K562 treated with DMSO at 1 percent for 48 hours (cell line): Measurements from ENCODE around the gene HMOX2. TPM values are rescaled to one million over a fixed set of nuclear protein-coding genes. Genes with fewer than 3 reads are reported as not detected.

Experiments
- total RNA-seq: library from RNA; unstranded; fragments of 300-600 nt; gene quantifications from 2 replicates; pipeline ENCODE4 v1.2.3, GENCODE V29; 2022; ENCODE audit warnings: low replicate concordance; ENCODE audit errors: extremely low read depth

HMOX2 gene, protein sequence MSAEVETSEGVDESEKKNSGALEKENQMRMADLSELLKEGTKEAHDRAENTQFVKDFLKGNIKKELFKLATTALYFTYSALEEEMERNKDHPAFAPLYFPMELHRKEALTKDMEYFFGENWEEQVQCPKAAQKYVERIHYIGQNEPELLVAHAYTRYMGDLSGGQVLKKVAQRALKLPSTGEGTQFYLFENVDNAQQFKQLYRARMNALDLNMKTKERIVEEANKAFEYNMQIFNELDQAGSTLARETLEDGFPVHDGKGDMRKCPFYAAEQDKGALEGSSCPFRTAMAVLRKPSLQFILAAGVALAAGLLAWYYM
- not detected in 2 replicates for total RNA-seq

DNA sequence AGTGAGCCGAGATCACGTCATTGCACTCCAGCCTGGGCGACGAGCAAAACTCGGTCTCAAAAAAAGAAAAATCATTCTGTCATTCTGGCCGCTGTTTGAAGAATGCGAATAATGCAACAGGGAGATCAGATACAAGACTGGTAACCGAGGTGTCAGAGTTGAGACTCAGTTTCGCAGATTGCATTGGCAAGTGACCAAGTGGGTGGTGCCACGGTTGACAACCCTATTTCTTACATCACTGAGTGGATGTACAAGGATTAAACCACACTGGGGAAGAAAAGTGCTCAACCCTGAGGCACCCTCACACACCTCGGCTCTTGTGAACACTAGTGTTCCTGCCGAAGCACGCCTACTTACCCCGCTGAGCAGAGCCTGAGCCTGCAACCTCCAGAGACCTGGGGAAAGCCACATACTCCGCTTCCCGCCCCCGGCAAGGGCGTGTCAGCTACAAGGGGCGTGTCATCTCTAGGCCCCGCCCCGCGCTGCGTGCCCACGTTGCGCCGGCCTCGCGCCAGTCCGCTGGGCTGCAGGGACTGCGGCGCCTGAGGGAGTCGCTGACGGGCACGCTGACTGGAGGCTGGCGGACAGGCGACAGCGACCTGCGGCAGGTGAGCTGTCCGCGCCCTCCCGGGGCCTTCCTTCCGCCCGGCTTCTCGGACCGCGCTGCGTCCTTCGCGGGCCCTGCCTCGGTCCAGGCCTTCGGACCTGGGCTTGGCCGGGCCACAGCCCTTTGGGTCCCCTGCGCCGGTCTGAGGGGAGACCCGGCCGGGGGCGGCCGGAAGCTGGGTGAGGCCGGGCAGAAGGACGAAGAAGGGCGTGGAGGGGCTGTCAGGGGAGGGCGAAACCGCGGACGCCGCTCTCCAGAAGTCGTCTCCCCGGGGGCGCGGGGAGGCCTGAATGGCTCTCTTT is at the start of gene HMOX2:
Gene HMOX2, plus strand, starts transcription at position 519 of the 909 bp plus-strand sequence. CDS start 29,127 bp downstream, outside the sequence.

DNA sequence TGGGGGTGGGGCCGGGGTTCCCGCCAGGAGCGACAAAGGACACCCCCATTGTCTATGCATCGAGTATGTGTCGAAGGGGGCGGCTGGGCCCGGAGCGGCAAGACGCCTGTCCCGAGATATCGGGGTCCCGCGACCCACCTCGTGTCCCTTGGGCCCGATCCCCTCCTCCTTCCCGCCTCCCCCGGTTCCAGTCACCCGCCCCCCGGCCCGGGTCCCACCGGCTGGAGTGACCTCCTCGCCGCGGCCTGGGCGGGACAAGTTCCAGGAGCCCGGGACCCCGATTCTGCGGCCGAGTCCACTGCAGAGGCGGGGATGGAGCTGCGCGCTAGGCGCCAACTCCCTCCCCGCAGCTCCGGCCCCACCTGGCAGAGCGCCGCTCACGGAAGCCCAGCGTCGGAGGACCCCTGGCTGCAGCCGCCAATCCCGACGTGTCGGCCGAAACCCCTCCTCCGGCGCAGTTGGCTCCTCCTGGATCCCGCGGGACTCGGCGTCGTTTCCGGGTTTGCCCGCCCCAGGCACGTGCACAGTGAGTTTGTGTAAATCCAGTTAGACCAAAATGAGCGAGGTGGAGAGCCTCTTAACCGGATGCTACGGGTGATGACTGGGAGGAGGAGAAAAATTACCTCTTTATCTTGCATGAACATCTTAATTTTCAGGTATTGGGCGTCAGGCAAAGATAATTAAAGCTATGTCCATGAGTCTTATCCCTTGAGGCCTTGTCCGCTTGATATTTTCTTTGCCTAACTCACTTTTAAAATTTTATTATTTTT is 1.8 kb upstream of the HMOX2 start, which contains the start of gene NMRAL1:
Gene NMRAL1, minus strand, starts transcription at position 434 of the 770 bp plus-strand sequence. CDS start 493 bp downstream, outside the sequence.

DNA sequence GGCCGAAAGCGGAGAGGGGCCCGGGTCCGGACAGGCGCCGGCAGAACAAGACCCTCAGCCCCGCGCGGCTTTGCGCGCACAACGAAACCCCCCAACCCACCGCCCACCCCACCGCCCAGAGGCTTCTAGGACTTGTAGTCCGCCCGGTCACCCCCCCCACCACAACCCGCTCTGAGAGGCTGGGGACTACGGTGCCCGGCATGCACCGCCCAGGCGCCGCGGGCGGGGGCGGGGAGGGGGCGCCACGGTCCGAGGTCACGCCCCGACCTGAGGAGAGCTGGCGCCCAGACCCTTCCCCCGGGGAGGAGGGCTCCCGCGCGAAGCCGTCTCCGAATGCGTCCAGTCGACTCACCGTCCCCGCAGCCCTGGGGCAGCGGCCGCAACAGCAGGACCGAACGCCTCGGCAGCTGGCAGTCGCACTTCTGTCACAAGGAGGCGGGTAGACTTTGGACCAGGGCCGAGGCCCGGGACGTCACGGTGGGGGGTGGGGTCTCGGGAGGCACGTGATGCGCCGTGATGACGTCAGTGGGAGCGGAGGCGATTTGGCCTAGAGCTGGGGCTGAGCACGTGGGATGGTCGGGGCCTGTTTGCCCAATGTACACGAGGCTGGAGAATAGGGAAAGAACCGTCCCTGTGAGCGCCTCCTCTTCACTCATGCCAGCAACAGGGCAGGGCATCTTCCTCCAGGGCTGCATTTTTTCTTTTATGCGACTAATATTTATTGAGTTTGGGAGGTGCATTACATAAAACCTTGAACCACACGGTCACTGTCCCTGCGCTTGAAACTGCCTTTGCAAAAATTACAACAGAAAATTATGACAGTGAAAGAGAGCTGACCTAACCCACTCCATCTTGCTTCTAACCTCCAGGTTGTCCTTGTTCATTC is 62.4 kb downstream of the HMOX2 start, which contains the start of gene CDIP1:
Gene CDIP1, minus strand, starts transcription at position 424 of the 886 bp plus-strand sequence. CDS start 24,643 bp downstream, outside the sequence.

DNA sequence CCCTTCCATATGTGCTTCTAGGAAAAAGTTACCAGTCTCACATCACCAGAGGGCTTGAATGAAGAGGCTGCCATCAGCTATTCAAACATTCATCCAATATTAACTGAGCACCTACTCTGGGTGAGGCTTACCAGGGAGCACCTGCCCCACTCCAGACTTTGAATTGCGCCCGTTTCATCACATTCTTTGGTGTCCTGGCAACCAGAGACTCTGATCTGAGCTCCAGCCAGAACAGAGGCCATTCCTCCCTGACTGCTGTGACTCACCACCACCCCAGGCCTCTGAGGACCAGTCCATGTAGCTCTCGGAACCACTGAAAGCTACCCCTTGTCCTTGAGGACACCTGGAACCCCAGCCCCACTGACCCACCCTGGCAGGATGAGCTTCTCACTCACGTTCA is 79.9 kb downstream of the HMOX2 start, which contains the start of gene C16orf96:
Gene C16orf96, plus strand, starts transcription at position 229 of the 400 bp plus-strand sequence. Its CDS starts 150 bp downstream, at position 379.

Other genes starting within 250 kb of the HMOX2 start
- gene SRL, start 234.3 kb upstream of the HMOX2 start, total RNA-seq, result not detected in 2 replicates
- not detected in 2 replicates for gene TFAP4, start 203.4 kb upstream of the HMOX2 start, total RNA-seq
- gene GLIS2, start 160.3 kb upstream of the HMOX2 start, total RNA-seq, result not detected in 2 replicates
- gene PAM16, start 125.1 kb upstream of the HMOX2 start, total RNA-seq, result not detected in 2 replicates
- not detected in 2 replicates for gene VASN, start 104.5 kb upstream of the HMOX2 start, total RNA-seq
- 1,932 TPM in 1 of 2 replicates, not detected in the other for gene CORO7, start 59.8 kb upstream of the HMOX2 start, total RNA-seq
- not detected in 2 replicates for gene DNAJA3, start 50.5 kb upstream of the HMOX2 start, total RNA-seq
- gene NMRAL1, start 1.8 kb upstream of the HMOX2 start, total RNA-seq, result not detected in 2 replicates
- not detected in 2 replicates for gene CDIP1, start 62.4 kb downstream of the HMOX2 start, total RNA-seq
- not detected in 2 replicates for gene C16orf96, start 79.9 kb downstream of the HMOX2 start, total RNA-seq
- gene UBALD1, start 138.5 kb downstream of the HMOX2 start, total RNA-seq, result not detected in 2 replicates
- not detected in 2 replicates for gene MGRN1, start 148.4 kb downstream of the HMOX2 start, total RNA-seq
- gene NUDT16L1, start 217.2 kb downstream of the HMOX2 start, total RNA-seq, result not detected in 2 replicates